Right cardiac atrium (tissue), 5 donors: Measurements from ENCODE around the gene CFP. TPM values are rescaled to one million over a fixed set of nuclear protein-coding genes. Genes with fewer than 3 reads are reported as not detected.
A peak's percentile ranks its signal among the peaks of the same experiment; 100 is the strongest.

Experiments used
- ATAC-seq, 2 donors: fragments of 200-7000 bp; cut with Tn5 transposase; one replicate each; pipeline versions ENCODE4 v1.8.0 to v1.9.1; 2020; ENCODE audit warnings: moderate library complexity in 2 of 2, mild to moderate bottlenecking in 1 of 2
- DNase-seq, 3 donors: peaks; one replicate each; pipeline ENCODE4 v3.0.0-alpha.2; 2020
- H3K27ac ChIP-seq: one replicate; pipeline ENCODE4 v1.5.1; 2013; ENCODE audit warnings: mild to moderate bottlenecking, low read length, control low read depth, moderate library complexity
- H3K27me3 ChIP-seq: one replicate; pipeline ENCODE4 v1.6.1; 2013; ENCODE audit not compliant: control insufficient read depth, insufficient read depth
- H3K4me1 ChIP-seq: one replicate; pipeline ENCODE4 v1.6.1; 2013; ENCODE audit warnings: low read length; ENCODE audit not compliant: control insufficient read depth, insufficient read depth
- H3K4me3 ChIP-seq: one replicate; pipeline ENCODE4 v1.5.1; 2013; ENCODE audit warnings: low read length, control low read depth
- H3K9me3 ChIP-seq: one replicate; pipeline ENCODE4 v1.6.1; 2013; ENCODE audit warnings: low read length; ENCODE audit not compliant: control insufficient read depth
- WGBS: extraction: QIAGEN DNeasy Blood & Tissue Kit; methylation state at CpG from one replicate; pipeline ENCODE4 v1.1.7; 2013; 5-methylcytosine and 5-hydroxymethylcytosine counted together
- intact Hi-C, 4 donors: fragments of 100-400 bp; cut with DNase I; formaldehyde crosslinking; loops; one replicate each; pipeline versions ENCODE4 v1.11.0 to v1.14.0; 2022 to 2023
- polyA plus RNA-seq: library from polyadenylated mRNA; stranded (reverse); fragments of 200-250 nt; gene quantifications from one replicate; pipeline ENCODE4 v1.2.3, GENCODE V29; 2013
- total RNA-seq, 4 donors: library from RNA; stranded (reverse); fragmentation: NEBNext Ultra II Directional; extraction: Animal tissue kit (Norgen Biotek cat#: 25700); gene quantifications; one replicate each; pipeline ENCODE4 v1.2.1, GENCODE V29; 2021
- donor health status: healthy with polysubstance abuse.
- donor health status: DM: no; HTN: yes; CAD: no.
- donor health status: DM: no; HTN: no; CAD: no.
- donor health status: DM: no; HTN: yes; CAD: no; lungs with severe emphysema.
- donor health status: DM: yes; HTN: yes; CAD: no.

CFP gene
- total and polyA plus RNA-seq, 5 donors, result 4.7 to 7.7 (median 7.3) TPM

- Histone ChIP-seq H3K4me3 (no peak overlapping the region), H3K4me1 (no peaks in the 10 kb centered on the region), H3K27ac (no peak overlapping the region), H3K9me3 (no peaks in the 10 kb centered on the region), H3K27me3 (no peaks in the 10 kb centered on the region)
- DNase-seq, result peak; percentile 52 to 79 (median 73)
- ATAC-seq, result peak; percentile 90 to 94
- intact Hi-C loops, result no loop called here
- 53% methylated on average over 31 of the region's 31 CpGs for WGBS
Measured at GRCh38 chrX:47637546-47638195, 7.9 kb upstream of the CFP start.

- DNase-seq, result no peak
Measured at GRCh38 chrX:47634871-47635575, 5.3 kb upstream of the CFP start.

GRCh38 chrX:47633689-47634590 is 4.2 kb upstream of the CFP start:
- no peaks in the 10 kb centered on the region for H3K9me3 ChIP-seq
- ATAC-seq (no peak), DNase-seq (peak in 1 of 3 donors; percentile 11)
- no peaks in the 10 kb centered on the region for H3K27me3 ChIP-seq
- no peaks in the 10 kb centered on the region for H3K4me1 ChIP-seq
- 57% methylated on average over 14 of the region's 14 CpGs for WGBS
- H3K27ac ChIP-seq, result no peak overlapping the region
- H3K4me3 ChIP-seq, result no peak overlapping the region
- intact Hi-C loops, result no loop called here

More at GRCh38 chrX:47634871-47635575, 5.3 kb upstream of the CFP start:
- intact Hi-C loops, result no loop called here
- Histone ChIP-seq H3K9me3 (no peaks in the 10 kb centered on the region), H3K4me1 (no peaks in the 10 kb centered on the region), H3K27ac (no peak overlapping the region), H3K27me3 (no peaks in the 10 kb centered on the region), H3K4me3 (no peak overlapping the region)
- WGBS, result 86% methylated on average over 16 of the region's 16 CpGs
- no peak for ATAC-seq

- Histone ChIP-seq H3K27ac (no peak overlapping the region), H3K4me1 (no peaks in the 10 kb centered on the region), H3K9me3 (no peaks in the 10 kb centered on the region), H3K4me3 (no peak overlapping the region), H3K27me3 (no peaks in the 10 kb centered on the region)
- no peak for ATAC-seq
- intact Hi-C loops, result no loop called here
- 67% methylated on average over 4 of the region's 4 CpGs for WGBS
- DNase-seq, result no peak
Measured at GRCh38 chrX:47632666-47633065, 2.9 kb upstream of the CFP start.

- Histone ChIP-seq H3K4me3 (no peak overlapping the region), H3K27me3 (no peaks in the 10 kb centered on the region), H3K4me1 (no peaks in the 10 kb centered on the region), H3K27ac (no peak overlapping the region), H3K9me3 (no peaks in the 10 kb centered on the region)
- 85% methylated on average over 5 of the region's 5 CpGs for WGBS
- intact Hi-C loops, result no loop called here
- no peak for DNase-seq
- ATAC-seq, result no peak
Measured at GRCh38 chrX:47631676-47632075, 1.9 kb upstream of the CFP start.

GRCh38 chrX:47628982-47629381 is 748 bp downstream of the CFP start:
- DNase-seq (no peak), ATAC-seq (no peak)
- Histone ChIP-seq H3K27me3 (no peaks in the 10 kb centered on the region), H3K4me1 (no peaks in the 10 kb centered on the region), H3K27ac (no peak overlapping the region), H3K9me3 (no peaks in the 10 kb centered on the region), H3K4me3 (peak overlapping the region; percentile 20)
- 93% methylated on average over 1 of the region's 1 CpG for WGBS
- intact Hi-C loops, result no loop called here

GRCh38 chrX:47625365-47625764 is 4.4 kb downstream of the CFP start:
- Histone ChIP-seq H3K9me3 (no peaks in the 10 kb centered on the region), H3K4me1 (no peaks in the 10 kb centered on the region), H3K27ac (no peak overlapping the region), H3K27me3 (no peaks in the 10 kb centered on the region), H3K4me3 (no peak overlapping the region)
- WGBS, result 92% methylated on average over 2 of the region's 2 CpGs
- intact Hi-C loops, result no loop called here
- ATAC-seq, result no peak
- DNase-seq, result no peak

GRCh38 chrX:47623540-47624027 is 6.1 kb downstream of the CFP start:
- Histone ChIP-seq H3K27me3 (no peaks in the 10 kb centered on the region), H3K27ac (no peak overlapping the region), H3K9me3 (no peaks in the 10 kb centered on the region), H3K4me1 (no peaks in the 10 kb centered on the region), H3K4me3 (peak overlapping the region; percentile 18)
- ATAC-seq, result peak; percentile 68 to 74
- 2% methylated on average over 35 of the region's 35 CpGs for WGBS
- DNase-seq, result peak; percentile 58 to 84 (median 69)
- intact Hi-C loops, result no loop called here

- intact Hi-C loops, result no loop called here
- Histone ChIP-seq H3K27me3 (no peaks in the 10 kb centered on the region), H3K4me3 (no peak overlapping the region), H3K9me3 (no peaks in the 10 kb centered on the region), H3K4me1 (no peaks in the 10 kb centered on the region), H3K27ac (no peak overlapping the region)
- ATAC-seq, result no peak
- WGBS, result 84% methylated on average over 6 of the region's 6 CpGs
- DNase-seq, result no peak
Measured at GRCh38 chrX:47621851-47622250, 7.9 kb downstream of the CFP start.

- no peaks in the 10 kb centered on the region for H3K4me1 ChIP-seq
- DNase-seq (no peak), ATAC-seq (peak in 1 of 2 donors; percentile 5)
- H3K9me3 ChIP-seq, result no peaks in the 10 kb centered on the region
- H3K27ac ChIP-seq, result no peak overlapping the region
- no peaks in the 10 kb centered on the region for H3K27me3 ChIP-seq
- intact Hi-C loops, result no loop called here
- WGBS, result 47% methylated on average over 9 of the region's 9 CpGs
- no peak overlapping the region for H3K4me3 ChIP-seq
Measured at GRCh38 chrX:47620303-47620685, 9.4 kb downstream of the CFP start.
